ENCODE data around the gene RBM33. TPM values are rescaled to one million over a fixed set of nuclear protein-coding genes. Genes with fewer than 3 reads are reported as not detected.

The RBM33 gene
- total and polyA plus RNA-seq, 2 of the 13 experiments (the other 11 are each of a cell fraction or from before 2014, with no cell fraction given): 12.4 to 28.9 TPM

DNA sequence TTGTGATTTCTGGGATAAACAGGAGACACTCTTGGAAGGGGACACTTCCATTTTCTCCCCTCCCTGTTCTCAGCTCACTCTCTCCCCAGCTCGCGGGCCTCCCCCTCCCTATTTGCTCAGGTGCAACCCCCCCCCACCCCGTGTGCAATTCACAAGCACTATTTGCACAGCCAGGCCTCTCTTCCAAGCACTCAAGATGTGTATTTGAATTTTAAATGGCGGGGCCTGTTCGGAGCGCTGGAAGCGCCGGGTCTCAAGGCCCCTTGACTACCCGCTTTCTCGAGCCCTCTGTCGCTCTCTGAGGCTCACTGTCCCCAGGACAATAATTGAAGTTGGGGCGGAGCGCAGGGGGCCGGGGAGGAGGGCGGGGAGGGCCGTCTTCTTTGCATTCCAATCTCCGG is 160.0 kb downstream of the RBM33 start:
- 84% methylated on average over 17 of the region's 17 CpGs for WGBS (ENCODE audit: low lambda C conversion rate)
- TF ChIP-seq SAP130 (CRISPR knock-in tag; IDR thresholded peaks at IDR 0.05; ENCODE audit: low read depth): no peak
- no peak for TF ChIP-seq HOXA9 (CRISPR knock-in tag; IDR thresholded peaks at IDR 0.05; ENCODE audit: borderline replicate concordance)
- TF ChIP-seq ZNF234 (CRISPR knock-in tag; conservative IDR thresholded peaks at IDR 0.05): no peak
- TF ChIP-seq ZNF782 (CRISPR knock-in tag; IDR thresholded peaks at IDR 0.05; ENCODE audit: borderline replicate concordance): no peak
- no peak for TF ChIP-seq ZIK1 (CRISPR knock-in tag; IDR thresholded peaks at IDR 0.05; ENCODE audit: borderline replicate concordance, low read depth)
- TF ChIP-seq GZF1 (CRISPR knock-in tag; IDR thresholded peaks at IDR 0.05): no peak
- TF ChIP-seq TEAD2 (CRISPR knock-in tag; IDR thresholded peaks at IDR 0.05): no peak
- H3K9ac ChIP-seq (ENCODE audit: insufficient read depth, low read depth, low read length): no peak overlapping the region
- no peaks in the 10 kb centered on the region for H3K9me3 ChIP-seq (ENCODE audit: low read length)
- H3K27me3 ChIP-seq (ENCODE audit: control insufficient read depth in 1 of 2, insufficient read depth in 2 of 2, low read length in 2 of 2): 0 out of 5 replicates have a peak, but pooled peaks cover 0 to 2% of the 10 kb centered on the region in 2 experiments
- H4K20me1 ChIP-seq (ENCODE audit: insufficient read depth, low read length): no peaks in the 10 kb centered on the region
- DNase-seq (ENCODE audit: low spot score): no peak
- H3K4me1 ChIP-seq (ENCODE audit: insufficient read depth, low read length): peaks cover 30% of the 10 kb centered on the region
- intact Hi-C loops (cut with micrococcal nuclease; ENCODE audit: unreplicated experiment): no loop called here
- no peaks in the 10 kb centered on the region for H3K36me3 ChIP-seq (replicated peaks in 1 of 2; ENCODE audit: control insufficient read depth in 1 of 2, insufficient read depth in 2 of 2, low read length in 2 of 2)
- no peak overlapping the region for H3K4me3 ChIP-seq (replicated peaks in 1 of 3; ENCODE audit: insufficient read depth in 1 of 3, low read depth in 2 of 3, low read length in 3 of 3)
- H3K79me2 ChIP-seq (ENCODE audit: insufficient read depth, low read length): no peaks in the 10 kb centered on the region
- no TSS peak for BruUV-seq (replicated peaks)
- H3K4me2 ChIP-seq (ENCODE audit: low read depth, low read length): no peak overlapping the region
- POLR2A ChIA-PET: no interaction called here
- ATAC-seq: no peak
- no peak overlapping the region for H3K27ac ChIP-seq (ENCODE audit: extremely low read length, insufficient read depth, low read length)
- no peak overlapping the region for H2AFZ ChIP-seq (ENCODE audit: low read length)
- CTCF ChIA-PET (ENCODE audit: low intra/inter-chr PET ratio, low total read pairs): no interaction called here
- in situ Hi-C loops (cut with HindIII; ENCODE audit: extremely low pct_ligation_motif_present, low pct_unique_long_range_greater_than_20kb): loop anchor here (25.0 kb wide), 1 partner anchor 833 kb away; the partner anchor contains the start of gene RNF32
- FAIRE-seq: no peak

DNA sequence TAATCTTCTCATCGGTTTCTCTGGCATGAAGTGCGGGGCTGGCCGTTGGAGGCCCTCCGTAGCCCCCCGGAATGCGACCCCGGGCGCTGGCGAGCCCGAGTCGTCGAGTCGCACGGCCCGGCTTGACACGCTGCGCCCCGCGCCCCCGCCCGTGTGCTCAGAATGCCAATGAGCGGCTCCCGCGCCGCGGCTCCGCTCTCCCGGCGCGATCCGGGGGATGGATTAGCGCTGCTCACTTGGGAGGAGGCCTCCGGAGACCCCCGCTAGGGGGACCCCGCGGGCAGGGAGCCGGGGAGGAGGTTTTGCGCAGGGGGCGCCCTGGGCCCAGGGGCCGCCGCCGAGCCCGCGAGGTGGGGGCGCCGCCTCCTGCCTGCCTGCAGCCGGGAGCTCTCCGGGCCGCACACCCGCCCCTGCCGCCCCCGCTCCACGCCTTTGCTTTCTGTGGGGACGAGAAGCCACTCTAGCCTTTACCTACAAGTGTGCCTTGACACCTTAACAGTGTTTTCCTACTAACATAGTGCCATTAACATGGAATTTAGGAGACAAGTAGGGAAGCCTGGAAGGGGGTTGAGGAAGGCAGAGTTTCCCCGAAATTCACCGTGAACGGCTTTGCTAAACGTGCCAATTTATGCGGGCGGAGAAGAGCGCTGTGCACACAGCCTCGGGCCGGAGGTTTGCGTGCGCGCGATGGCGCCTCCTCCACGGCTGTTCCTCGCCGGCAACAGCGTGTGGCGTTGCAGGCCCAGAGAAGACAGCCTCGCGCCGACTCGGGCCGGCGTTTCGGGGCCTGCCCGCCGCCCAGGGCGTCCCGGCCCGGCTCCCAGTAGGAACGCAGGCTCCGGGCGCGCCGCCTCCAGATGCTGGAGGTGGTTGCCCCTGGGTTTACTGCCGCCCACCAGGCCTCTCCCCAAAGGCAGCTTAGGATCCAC is 160.7 kb downstream of the RBM33 start:
- peaks cover 31% of the 10 kb centered on the region for H3K4me1 ChIP-seq (ENCODE audit: insufficient read depth, low read length)
- H3K79me2 ChIP-seq (ENCODE audit: insufficient read depth, low read length): no peaks in the 10 kb centered on the region
- H3K9me3 ChIP-seq (ENCODE audit: low read length): no peaks in the 10 kb centered on the region
- no peak overlapping the region for H3K4me3 ChIP-seq (replicated peaks in 1 of 3; ENCODE audit: insufficient read depth in 1 of 3, low read depth in 2 of 3, low read length in 3 of 3)
- no TSS peak for BruUV-seq (replicated peaks)
- WGBS (ENCODE audit: low lambda C conversion rate): 98% methylated on average over 66 of the region's 91 CpGs
- ATAC-seq: no peak
- no peak overlapping the region for H3K27ac ChIP-seq (ENCODE audit: extremely low read length, insufficient read depth, low read length)
- no peak overlapping the region for H3K9ac ChIP-seq (ENCODE audit: insufficient read depth, low read depth, low read length)
- CTCF ChIA-PET (ENCODE audit: low intra/inter-chr PET ratio, low total read pairs): no interaction called here
- DNase-seq (ENCODE audit: low spot score): no peak
- no peak overlapping the region for H2AFZ ChIP-seq (ENCODE audit: low read length)
- FAIRE-seq: no peak
- no peak overlapping the region for H3K4me2 ChIP-seq (ENCODE audit: low read depth, low read length)
- peaks cover 0 to 4% of the 10 kb centered on the region in 2 experiments; a peak in 2 of 5 replicates for H3K27me3 ChIP-seq (ENCODE audit: control insufficient read depth in 1 of 2, insufficient read depth in 2 of 2, low read length in 2 of 2)
- intact Hi-C loops (cut with micrococcal nuclease; ENCODE audit: unreplicated experiment): no loop called here
- POLR2A ChIA-PET: no interaction called here
- H3K36me3 ChIP-seq (replicated peaks in 1 of 2; ENCODE audit: control insufficient read depth in 1 of 2, insufficient read depth in 2 of 2, low read length in 2 of 2): no peaks in the 10 kb centered on the region
- no peaks in the 10 kb centered on the region for H4K20me1 ChIP-seq (ENCODE audit: insufficient read depth, low read length)
- in situ Hi-C loops (cut with HindIII; ENCODE audit: extremely low pct_ligation_motif_present, low pct_unique_long_range_greater_than_20kb): loop anchor here (25.0 kb wide), 1 partner anchor 832 kb away; the partner anchor contains the start of gene RNF32
- TF ChIP-seq TAF15 (IDR thresholded peaks at IDR 0.05; ENCODE audit: low read depth, low read length, poor library complexity, severe bottlenecking) (no peak), ZNF644 (CRISPR knock-in tag; IDR thresholded peaks at IDR 0.05; ENCODE audit: low read depth) (no peak), SYNCRIP (IDR thresholded peaks at IDR 0.05; ENCODE audit: insufficient read depth, low read depth, low read length) (no peak)
